ENCODE measurements around the gene APOE. TPM values are rescaled to one million over a fixed set of nuclear protein-coding genes. Genes with fewer than 3 reads are reported as not detected.
"Not testable (repeated sequence)": the region's sequence is repeated elsewhere in the genome, so short reads cannot be mapped to it uniquely, and the experiment has no call there.

Gene APOE
- total and polyA plus RNA-seq, 2 experiments from 2014 or later, result 1,133 to 1,438 TPM

DNA sequence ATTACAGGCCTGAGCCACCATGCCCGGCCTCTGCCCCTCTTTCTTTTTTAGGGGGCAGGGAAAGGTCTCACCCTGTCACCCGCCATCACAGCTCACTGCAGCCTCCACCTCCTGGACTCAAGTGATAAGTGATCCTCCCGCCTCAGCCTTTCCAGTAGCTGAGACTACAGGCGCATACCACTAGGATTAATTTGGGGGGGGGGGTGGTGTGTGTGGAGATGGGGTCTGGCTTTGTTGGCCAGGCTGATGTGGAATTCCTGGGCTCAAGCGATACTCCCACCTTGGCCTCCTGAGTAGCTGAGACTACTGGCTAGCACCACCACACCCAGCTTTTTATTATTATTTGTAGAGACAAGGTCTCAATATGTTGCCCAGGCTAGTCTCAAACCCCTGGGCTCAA is 4.2 kb downstream of the APOE start:
- H4K20me1 ChIP-seq (replicated peaks; ENCODE audit: insufficient read depth), result no peaks in the 10 kb centered on the region
- Mint-ChIP-seq H3K36me3 (ENCODE audit: low read depth) (peaks cover 33% of the 10 kb centered on the region), H3K4me1 (peaks cover 41% of the 10 kb centered on the region), H3K4me3 (no peak overlapping the region), H3K27ac (no peak overlapping the region), H3K27me3 (ENCODE audit: insufficient read depth, low read depth, poor library complexity) (peaks cover 30% of the 10 kb centered on the region), H3K9me3 (peaks cover 2% of the 10 kb centered on the region; the same call in 1 of the 3 replicates)
- H3K9me2 ChIP-seq (ENCODE audit: insufficient read depth), result no peaks in the 10 kb centered on the region
- TF ChIP-seq STAT1 (IDR thresholded peaks at IDR 0.05; ENCODE audit: unreplicated experiment) (no peak), POLR2AphosphoS5 (IDR thresholded peaks at IDR 0.05; ENCODE audit: low read depth) (no peak)
- H3K27me3 ChIP-seq (ENCODE audit: insufficient read depth), result no peaks in the 10 kb centered on the region
- peaks cover 35% of the 10 kb centered on the region for H3F3A ChIP-seq (replicated peaks; ENCODE audit: low read depth)
- H3K36me3 ChIP-seq (ENCODE audit: insufficient read depth), result peaks cover 17% of the 10 kb centered on the region
- no peak overlapping the region for H3K4me2 ChIP-seq
- H3K27ac ChIP-seq (ENCODE audit: low read depth), result no peak overlapping the region
- ATAC-seq (no peak), DNase-seq (ENCODE audit: low spot score) (no peak)
- no peak overlapping the region for H3K4me3 ChIP-seq
- H3K79me2 ChIP-seq (replicated peaks; ENCODE audit: insufficient read depth), result peaks cover 17% of the 10 kb centered on the region
- H2AFZ ChIP-seq, result no peak overlapping the region
- H3K4me1 ChIP-seq (ENCODE audit: insufficient read depth), result peaks cover 34% of the 10 kb centered on the region

DNA sequence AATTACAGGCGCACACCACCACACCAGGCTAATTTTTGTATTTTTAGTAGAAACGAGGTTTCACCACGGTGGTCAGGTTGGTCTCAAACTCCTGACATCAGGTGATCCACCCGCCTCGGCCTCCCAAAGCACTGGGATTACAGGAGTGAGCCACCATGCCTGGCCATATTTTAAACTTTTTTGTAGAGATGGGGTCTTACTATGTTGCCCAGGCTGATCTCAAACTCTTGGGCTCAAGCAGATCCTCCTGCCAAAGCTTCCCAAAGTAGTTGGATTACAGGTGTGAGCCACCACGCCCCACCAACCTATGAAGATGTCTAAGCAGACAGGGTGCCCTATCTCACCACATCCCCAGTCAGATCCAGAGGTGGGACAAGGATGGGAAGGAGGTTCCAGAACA is 6.3 kb downstream of the APOE start:
- H3K4me3 ChIP-seq; H3K9me2 ChIP-seq (ENCODE audit: insufficient read depth); H3K9me3 Mint-ChIP-seq; H3K27me3 ChIP-seq (ENCODE audit: insufficient read depth); H4K20me1 ChIP-seq (replicated peaks; ENCODE audit: insufficient read depth); H2AFZ ChIP-seq; H3K4me2 ChIP-seq; ATAC-seq; H3K27ac ChIP-seq (ENCODE audit: low read depth); H3K27ac Mint-ChIP-seq; H3K4me3 Mint-ChIP-seq; DNase-seq (ENCODE audit: low spot score): not testable (repeated sequence)
- Histone ChIP-seq H3F3A (replicated peaks; ENCODE audit: low read depth) (peaks cover 24% of the 10 kb centered on the region), H3K4me1 (ENCODE audit: insufficient read depth) (peaks cover 24% of the 10 kb centered on the region), H3K36me3 (ENCODE audit: insufficient read depth) (peaks cover 16% of the 10 kb centered on the region), H3K79me2 (replicated peaks; ENCODE audit: insufficient read depth) (peaks cover 11% of the 10 kb centered on the region)
- H3K36me3 Mint-ChIP-seq (ENCODE audit: low read depth), result peaks cover 27% of the 10 kb centered on the region
- peaks cover 18% of the 10 kb centered on the region for H3K27me3 Mint-ChIP-seq (ENCODE audit: insufficient read depth, low read depth, poor library complexity)
- peaks cover 37% of the 10 kb centered on the region for H3K4me1 Mint-ChIP-seq

DNA sequence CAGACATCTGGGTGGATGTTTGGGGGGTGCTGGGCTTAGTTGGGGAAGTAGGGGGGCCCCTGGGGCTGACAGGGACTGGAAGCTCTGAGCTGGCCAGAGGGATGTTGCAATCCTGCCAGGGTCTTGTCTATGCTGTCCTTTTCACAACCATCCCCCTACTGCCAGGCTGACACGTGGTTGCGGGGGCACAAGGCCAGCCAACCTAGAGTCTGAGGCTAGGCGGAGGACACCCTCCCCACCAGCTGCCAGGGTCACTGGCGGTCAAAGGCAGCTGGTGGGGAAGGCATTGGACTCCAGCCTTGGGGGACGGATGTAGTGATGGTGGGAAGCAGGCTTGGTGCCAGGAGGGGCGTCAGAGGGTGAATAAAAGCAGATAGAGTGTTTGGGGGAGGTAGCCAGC is 7.3 kb downstream of the APOE start:
- no peak for DNase-seq (ENCODE audit: low spot score)
- TF ChIP-seq POLR2AphosphoS5 (IDR thresholded peaks at IDR 0.05; ENCODE audit: low read depth) (no peak), EZH2phosphoT487 (IDR thresholded peaks at IDR 0.05; ENCODE audit: unreplicated experiment) (no peak), NANOG (IDR thresholded peaks at IDR 0.05; ENCODE audit: borderline replicate concordance) (no peak), ZNF331 (CRISPR knock-in tag; IDR thresholded peaks at IDR 0.05; ENCODE audit: low read depth) (no peak), EZH2 (IDR thresholded peaks at IDR 0.05; ENCODE audit: low read depth, unreplicated experiment) (no peak)
- TF ChIP-seq, protein P1, sequence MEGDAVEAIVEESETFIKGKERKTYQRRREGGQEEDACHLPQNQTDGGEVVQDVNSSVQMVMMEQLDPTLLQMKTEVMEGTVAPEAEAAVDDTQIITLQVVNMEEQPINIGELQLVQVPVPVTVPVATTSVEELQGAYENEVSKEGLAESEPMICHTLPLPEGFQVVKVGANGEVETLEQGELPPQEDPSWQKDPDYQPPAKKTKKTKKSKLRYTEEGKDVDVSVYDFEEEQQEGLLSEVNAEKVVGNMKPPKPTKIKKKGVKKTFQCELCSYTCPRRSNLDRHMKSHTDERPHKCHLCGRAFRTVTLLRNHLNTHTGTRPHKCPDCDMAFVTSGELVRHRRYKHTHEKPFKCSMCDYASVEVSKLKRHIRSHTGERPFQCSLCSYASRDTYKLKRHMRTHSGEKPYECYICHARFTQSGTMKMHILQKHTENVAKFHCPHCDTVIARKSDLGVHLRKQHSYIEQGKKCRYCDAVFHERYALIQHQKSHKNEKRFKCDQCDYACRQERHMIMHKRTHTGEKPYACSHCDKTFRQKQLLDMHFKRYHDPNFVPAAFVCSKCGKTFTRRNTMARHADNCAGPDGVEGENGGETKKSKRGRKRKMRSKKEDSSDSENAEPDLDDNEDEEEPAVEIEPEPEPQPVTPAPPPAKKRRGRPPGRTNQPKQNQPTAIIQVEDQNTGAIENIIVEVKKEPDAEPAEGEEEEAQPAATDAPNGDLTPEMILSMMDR (conservative IDR thresholded peaks at IDR 0.05; ENCODE audit: low read depth in 2 of 2), result no peak
- TF ChIP-seq, protein P2, sequence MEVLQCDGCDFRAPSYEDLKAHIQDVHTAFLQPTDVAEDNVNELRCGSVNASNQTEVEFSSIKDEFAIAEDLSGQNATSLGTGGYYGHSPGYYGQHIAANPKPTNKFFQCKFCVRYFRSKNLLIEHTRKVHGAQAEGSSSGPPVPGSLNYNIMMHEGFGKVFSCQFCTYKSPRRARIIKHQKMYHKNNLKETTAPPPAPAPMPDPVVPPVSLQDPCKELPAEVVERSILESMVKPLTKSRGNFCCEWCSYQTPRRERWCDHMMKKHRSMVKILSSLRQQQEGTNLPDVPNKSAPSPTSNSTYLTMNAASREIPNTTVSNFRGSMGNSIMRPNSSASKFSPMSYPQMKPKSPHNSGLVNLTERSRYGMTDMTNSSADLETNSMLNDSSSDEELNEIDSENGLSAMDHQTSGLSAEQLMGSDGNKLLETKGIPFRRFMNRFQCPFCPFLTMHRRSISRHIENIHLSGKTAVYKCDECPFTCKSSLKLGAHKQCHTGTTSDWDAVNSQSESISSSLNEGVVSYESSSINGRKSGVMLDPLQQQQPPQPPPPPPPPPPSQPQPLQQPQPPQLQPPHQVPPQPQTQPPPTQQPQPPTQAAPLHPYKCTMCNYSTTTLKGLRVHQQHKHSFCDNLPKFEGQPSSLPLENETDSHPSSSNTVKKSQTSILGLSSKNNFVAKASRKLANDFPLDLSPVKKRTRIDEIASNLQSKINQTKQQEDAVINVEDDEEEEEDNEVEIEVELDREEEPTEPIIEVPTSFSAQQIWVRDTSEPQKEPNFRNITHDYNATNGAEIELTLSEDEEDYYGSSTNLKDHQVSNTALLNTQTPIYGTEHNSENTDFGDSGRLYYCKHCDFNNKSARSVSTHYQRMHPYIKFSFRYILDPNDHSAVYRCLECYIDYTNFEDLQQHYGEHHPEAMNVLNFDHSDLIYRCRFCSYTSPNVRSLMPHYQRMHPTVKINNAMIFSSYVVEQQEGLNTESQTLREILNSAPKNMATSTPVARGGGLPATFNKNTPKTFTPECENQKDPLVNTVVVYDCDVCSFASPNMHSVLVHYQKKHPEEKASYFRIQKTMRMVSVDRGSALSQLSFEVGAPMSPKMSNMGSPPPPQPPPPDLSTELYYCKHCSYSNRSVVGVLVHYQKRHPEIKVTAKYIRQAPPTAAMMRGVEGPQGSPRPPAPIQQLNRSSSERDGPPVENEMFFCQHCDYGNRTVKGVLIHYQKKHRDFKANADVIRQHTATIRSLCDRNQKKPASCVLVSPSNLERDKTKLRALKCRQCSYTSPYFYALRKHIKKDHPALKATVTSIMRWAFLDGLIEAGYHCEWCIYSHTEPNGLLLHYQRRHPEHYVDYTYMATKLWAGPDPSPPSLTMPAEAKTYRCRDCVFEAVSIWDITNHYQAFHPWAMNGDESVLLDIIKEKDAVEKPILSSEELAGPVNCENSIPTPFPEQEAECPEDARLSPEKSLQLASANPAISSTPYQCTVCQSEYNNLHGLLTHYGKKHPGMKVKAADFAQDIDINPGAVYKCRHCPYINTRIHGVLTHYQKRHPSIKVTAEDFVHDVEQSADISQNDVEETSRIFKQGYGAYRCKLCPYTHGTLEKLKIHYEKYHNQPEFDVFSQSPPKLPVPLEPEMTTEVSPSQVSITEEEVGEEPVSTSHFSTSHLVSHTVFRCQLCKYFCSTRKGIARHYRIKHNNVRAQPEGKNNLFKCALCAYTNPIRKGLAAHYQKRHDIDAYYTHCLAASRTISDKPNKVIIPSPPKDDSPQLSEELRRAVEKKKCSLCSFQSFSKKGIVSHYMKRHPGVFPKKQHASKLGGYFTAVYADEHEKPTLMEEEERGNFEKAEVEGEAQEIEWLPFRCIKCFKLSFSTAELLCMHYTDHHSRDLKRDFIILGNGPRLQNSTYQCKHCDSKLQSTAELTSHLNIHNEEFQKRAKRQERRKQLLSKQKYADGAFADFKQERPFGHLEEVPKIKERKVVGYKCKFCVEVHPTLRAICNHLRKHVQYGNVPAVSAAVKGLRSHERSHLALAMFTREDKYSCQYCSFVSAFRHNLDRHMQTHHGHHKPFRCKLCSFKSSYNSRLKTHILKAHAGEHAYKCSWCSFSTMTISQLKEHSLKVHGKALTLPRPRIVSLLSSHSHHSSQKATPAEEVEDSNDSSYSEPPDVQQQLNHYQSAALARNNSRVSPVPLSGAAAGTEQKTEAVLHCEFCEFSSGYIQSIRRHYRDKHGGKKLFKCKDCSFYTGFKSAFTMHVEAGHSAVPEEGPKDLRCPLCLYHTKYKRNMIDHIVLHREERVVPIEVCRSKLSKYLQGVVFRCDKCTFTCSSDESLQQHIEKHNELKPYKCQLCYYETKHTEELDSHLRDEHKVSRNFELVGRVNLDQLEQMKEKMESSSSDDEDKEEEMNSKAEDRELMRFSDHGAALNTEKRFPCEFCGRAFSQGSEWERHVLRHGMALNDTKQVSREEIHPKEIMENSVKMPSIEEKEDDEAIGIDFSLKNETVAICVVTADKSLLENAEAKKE (CRISPR knock-in tag; IDR thresholded peaks at IDR 0.05), result no peak

More for the DNA sequence above, 7.3 kb downstream of the APOE start:
- H3K27me3 ChIP-seq (ENCODE audit: insufficient read depth), result no peaks in the 10 kb centered on the region
- H3K9me3 Mint-ChIP-seq, result no peaks in the 10 kb centered on the region
- no peak overlapping the region; the same call in none of the 2 replicates for H3K27ac Mint-ChIP-seq
- peaks cover 18% of the 10 kb centered on the region for H3K36me3 Mint-ChIP-seq (ENCODE audit: low read depth)
- no peak overlapping the region for H3K4me2 ChIP-seq
- no peak overlapping the region for H2AFZ ChIP-seq
- no peak overlapping the region for H3K27ac ChIP-seq (ENCODE audit: low read depth)
- peaks cover 22% of the 10 kb centered on the region for H3K4me1 ChIP-seq (ENCODE audit: insufficient read depth)
- no peak for ATAC-seq
- no peak overlapping the region for H3K4me3 ChIP-seq
- H4K20me1 ChIP-seq (replicated peaks; ENCODE audit: insufficient read depth), result no peaks in the 10 kb centered on the region
- H3K4me3 Mint-ChIP-seq, result no peak overlapping the region; the same call in 2 of the 3 replicates
- peaks cover 2% of the 10 kb centered on the region; the same call in 1 of the 2 replicates for H3K79me2 ChIP-seq (replicated peaks; ENCODE audit: insufficient read depth)
- no peaks in the 10 kb centered on the region for H3K9me2 ChIP-seq (ENCODE audit: insufficient read depth)
- H3K4me1 Mint-ChIP-seq, result peaks cover 37% of the 10 kb centered on the region
- H3K36me3 ChIP-seq (ENCODE audit: insufficient read depth), result peaks cover 6% of the 10 kb centered on the region
- peaks cover 14% of the 10 kb centered on the region for H3F3A ChIP-seq (replicated peaks; ENCODE audit: low read depth)
- H3K27me3 Mint-ChIP-seq (ENCODE audit: insufficient read depth, low read depth, poor library complexity), result peaks cover 19% of the 10 kb centered on the region

All from GM23338 (cell line).